ENCODE data around the gene LIMS2.

The LIMS2 gene

DNA sequence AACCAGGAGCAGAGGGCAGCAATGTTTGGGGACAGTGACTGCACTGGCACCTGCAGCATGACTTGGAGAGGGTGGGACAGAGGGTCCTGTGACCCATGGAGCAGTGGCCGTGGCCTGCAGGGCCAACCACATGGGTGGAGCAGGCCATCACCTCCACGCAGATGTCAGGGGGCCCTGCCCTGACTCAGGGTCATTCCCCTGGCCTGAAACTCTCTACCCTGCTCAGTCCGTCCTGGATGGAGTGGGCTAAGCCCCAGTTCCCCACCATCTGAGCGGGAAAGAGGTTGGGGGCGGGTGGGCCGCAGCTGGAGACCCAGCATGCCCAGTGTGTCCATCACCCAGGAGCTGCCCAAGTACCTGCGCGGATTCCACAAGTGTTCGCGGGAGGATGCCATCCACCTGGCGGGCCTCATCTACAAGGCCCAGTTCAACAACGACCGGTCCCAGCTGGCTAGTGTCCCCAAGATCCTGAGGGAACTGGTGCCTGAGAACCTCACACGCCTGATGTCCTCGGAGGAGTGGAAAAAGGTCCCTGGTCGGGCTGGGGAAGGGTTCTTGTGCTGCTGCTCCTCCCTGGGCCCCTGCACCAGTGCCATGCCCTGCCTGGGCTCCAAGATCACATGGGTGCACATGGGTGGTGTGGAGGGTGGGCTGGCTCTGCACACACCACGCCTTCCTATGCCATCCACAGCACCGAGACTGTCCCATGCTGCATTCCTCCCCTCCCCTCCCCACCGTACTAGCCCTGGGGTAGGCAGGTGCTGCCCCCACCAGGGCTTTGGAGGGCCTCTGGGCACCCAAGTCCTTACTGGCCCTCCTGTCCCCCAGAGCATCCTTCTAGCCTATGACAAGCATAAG lies 39.7 kb downstream of the LIMS2 start:
- DNase-seq (ENCODE audit: low read depth in 2 of 3, low spot score in 1 of 3), result no peak

- no peak for DNase-seq (ENCODE audit: low read depth in 2 of 3, low spot score in 1 of 3)
Measured at GRCh38 chr2:127634626-127635379, 40.5 kb downstream of the LIMS2 start.

DNA sequence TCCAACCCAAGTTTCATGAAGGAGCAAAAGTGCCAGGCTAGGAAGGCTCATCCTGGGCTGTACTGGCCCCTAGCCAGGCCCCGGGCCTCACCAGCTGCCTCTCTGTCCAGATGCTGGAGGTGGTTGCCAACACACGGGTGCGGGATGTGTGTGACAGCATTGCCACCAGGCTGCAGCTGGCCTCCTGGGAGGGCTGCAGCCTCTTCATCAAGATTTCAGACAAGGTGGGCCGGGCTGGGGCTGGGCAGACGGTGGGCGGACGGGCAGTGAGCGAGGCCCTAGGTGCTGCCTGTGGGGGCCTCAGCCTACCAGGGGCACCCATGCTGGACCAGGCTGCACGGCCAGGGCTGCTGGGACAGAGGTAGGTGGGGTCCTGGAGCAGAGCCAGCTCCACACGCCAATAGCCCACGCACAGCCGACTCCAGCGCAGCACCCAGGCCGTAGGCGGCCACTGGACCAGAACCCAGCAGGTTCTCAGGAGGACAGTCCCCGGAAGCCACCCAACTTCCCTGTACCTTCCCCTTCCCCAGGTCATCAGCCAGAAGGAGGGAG lies 41.2 kb downstream of the LIMS2 start:
- DNase-seq (ENCODE audit: low read depth in 2 of 3, low spot score in 1 of 3), result no peak

DNA sequence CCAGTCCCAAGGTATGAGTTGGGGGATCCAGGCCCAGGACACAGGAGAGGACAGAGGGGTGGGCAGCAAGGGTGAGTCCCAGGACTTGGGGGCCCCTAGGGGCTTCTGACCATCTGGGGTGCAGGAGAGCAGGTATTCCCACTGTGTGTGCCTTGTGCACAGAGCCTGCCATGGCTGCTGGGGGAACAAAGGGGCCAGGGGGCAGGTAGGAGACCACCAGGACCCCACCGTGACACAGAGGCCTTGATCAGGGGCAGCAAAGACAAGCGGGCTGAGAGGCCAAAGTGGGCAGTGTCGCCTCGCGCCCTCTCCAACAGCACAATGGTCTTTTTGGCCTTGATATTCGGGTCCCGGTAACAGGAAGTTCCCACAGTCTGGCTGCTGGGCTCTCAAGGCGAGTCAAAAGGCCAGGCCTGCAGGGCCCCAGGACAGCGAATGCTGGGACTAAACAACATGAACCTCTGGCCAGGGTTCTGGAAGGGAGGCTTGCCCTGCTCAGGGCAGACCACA lies 41.7 kb downstream of the LIMS2 start:
- DNase-seq (ENCODE audit: low read depth in 2 of 3, low spot score in 1 of 3), result no peak

- DNase-seq (ENCODE audit: low read depth in 2 of 3, low spot score in 1 of 3), result no peak
Measured at GRCh38 chr2:127632592-127633489, 42.5 kb downstream of the LIMS2 start.

- no peak for DNase-seq (ENCODE audit: low read depth in 2 of 3, low spot score in 1 of 3)
Measured at GRCh38 chr2:127631997-127632581, 43.2 kb downstream of the LIMS2 start.

GRCh38 chr2:127631541-127631996 lies 43.8 kb downstream of the LIMS2 start:
- no peak for DNase-seq (ENCODE audit: low read depth in 2 of 3, low spot score in 1 of 3)

GRCh38 chr2:127630864-127631540 lies 44.3 kb downstream of the LIMS2 start:
- DNase-seq (ENCODE audit: low read depth in 2 of 3, low spot score in 1 of 3), result no peak

DNA sequence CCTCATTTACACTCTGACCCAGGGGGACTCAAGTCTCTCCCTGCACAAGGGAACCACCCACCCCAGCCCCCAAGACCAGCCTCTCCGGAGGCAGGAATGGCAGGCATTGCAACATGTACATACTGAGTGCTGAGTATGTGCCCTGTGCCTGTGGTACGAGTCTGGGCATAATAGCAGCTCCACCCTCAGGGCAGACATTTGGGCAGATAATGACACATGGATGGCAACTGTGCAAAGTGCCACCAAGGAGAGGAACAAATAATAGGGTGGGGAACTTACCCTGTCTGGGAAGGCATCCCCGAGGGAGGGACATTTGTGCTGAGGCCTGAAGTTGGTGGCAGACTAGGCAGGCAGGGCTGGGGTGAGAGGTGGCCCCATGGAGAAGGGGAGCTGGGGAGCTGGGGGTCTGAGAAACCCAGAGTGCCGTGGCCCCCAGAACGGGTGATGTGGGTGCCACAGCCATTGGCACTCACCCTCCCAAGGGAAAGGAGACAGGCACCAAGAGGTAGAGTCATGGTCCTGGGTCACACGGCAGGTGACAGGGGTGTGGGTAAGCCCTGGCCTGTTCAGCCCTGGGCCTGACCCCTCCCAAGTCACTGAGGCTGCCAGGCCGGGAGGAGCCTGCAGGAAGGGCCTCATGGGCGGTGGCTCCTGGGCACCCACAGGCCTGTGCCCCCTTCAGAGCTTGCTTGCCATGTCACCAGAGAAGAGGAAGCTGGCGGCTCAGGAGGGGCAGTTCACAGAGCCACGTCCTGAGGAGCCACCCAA lies 45.0 kb downstream of the LIMS2 start:
- DNase-seq (ENCODE audit: low read depth in 2 of 3, low spot score in 1 of 3), result no peak

GRCh38 chr2:127629637-127630036 lies 45.7 kb downstream of the LIMS2 start:
- DNase-seq (ENCODE audit: low read depth in 2 of 3, low spot score in 1 of 3), result no peak

GRCh38 chr2:127628767-127629614 lies 46.3 kb downstream of the LIMS2 start:
- DNase-seq (ENCODE audit: low read depth in 2 of 3, low spot score in 1 of 3), result no peak

GRCh38 chr2:127627740-127628571 lies 47.4 kb downstream of the LIMS2 start:
- DNase-seq (ENCODE audit: low read depth in 2 of 3, low spot score in 1 of 3), result no peak

- DNase-seq (ENCODE audit: low read depth in 2 of 3, low spot score in 1 of 3), result no peak
Measured at GRCh38 chr2:127626917-127627739, 48.2 kb downstream of the LIMS2 start.

DNA sequence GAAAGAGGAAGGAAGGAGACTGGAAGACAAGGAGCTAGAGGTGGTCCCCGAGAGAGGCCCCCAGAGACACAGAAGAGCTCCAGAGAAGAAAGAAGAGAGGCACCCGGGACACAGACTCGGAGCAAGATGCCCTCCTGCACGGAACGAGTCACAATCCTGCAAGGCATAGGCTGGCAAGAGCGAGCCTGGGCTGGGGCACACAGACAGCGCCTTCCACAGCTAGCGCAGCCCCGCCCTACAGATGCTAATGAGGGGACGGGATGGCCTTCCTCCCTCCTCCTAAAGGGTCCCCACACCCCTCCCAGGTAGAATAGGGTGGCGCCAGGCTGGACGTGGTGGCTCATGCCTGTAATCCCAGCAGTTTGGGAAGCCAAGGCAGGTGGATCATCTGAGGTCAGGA lies 49.2 kb downstream of the LIMS2 start:
- no peak for DNase-seq (ENCODE audit: low read depth in 2 of 3, low spot score in 1 of 3)

DNA sequence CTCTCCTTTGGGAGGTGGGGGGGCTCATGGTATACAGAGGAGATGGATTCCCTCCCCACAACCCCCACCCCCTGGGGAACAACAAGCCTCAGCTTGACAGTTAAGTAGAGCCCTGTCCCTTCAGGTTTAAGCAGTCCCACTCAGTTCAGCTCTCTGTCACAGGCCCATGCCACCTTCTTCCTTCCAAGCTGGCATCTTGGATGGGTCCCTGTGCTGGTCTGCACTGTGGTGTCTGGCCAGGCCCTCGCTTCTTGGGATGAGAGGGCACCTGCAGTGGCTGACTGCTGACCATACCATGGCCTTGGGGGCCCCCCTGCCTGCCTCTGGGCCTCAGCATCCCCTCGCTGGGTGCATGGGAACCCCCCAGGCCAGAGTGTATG lies 49.8 kb downstream of the LIMS2 start:
- no peak for DNase-seq (ENCODE audit: low read depth in 2 of 3, low spot score in 1 of 3)

GRCh38 chr2:127624756-127625571 lies 50.4 kb downstream of the LIMS2 start:
- no peak for DNase-seq (ENCODE audit: low read depth in 2 of 3, low spot score in 1 of 3)
